Fibroblast of peridontal ligament (primary cell): ENCODE measurements around the gene PIM1.
A peak's percentile ranks its signal among the peaks of the same experiment; 100 is the strongest.
"Not testable (repeated sequence)": the region's sequence is repeated elsewhere in the genome, so short reads cannot be mapped to it uniquely, and the experiment has no call there.

Source experiments
- DNase-seq: peaks from one replicate; pipeline ENCODE4 v3.0.0-alpha.2; 2010; ENCODE audit errors: extremely low read depth

The PIM1 gene

DNA sequence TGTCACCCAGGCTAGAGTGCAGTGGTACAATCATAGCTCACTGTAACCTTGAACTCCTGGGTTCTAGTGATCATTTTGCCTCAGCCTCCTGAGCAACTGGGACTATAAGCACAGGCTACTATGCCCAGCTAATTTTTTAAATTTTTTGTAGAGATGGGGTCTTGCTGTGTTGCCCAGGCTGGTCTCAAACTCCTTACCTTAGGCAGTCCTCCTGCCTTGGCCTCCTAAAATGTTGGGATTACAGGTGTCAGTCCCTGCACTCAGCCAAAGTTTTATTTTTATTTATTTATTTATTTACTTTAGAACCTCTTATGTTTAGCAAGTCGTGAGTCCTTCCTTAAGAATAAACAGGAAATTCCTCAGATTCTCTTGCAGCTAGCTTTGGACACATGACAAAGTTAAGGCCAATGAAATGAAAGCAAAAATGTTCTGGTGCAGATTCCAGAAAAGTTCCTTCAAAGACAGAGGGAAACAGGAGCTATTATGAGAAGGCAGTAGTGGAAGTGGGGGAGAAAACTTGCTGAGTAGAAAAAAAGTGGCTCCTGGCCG is 19.1 kb downstream of the PIM1 start:
- no peak for DNase-seq

DNA sequence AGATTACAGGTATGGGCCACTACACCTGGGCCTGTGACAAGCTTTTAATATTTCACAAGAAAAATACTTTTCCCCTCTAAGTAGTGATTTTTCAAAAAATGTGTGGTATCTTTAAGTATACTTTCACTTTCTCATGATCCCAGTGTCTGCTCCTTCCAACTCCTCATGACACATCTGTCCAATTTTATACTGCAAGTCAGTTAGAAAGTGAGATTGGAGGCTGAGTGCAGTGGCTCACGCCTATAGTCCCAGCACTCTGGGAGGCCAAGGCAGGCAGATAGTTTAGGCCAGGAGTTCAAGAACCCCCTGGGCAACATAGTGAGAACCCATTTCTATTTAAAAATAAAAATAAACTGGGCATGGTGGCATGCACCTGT is 20.2 kb downstream of the PIM1 start:
- DNase-seq = peak; percentile 60

DNA sequence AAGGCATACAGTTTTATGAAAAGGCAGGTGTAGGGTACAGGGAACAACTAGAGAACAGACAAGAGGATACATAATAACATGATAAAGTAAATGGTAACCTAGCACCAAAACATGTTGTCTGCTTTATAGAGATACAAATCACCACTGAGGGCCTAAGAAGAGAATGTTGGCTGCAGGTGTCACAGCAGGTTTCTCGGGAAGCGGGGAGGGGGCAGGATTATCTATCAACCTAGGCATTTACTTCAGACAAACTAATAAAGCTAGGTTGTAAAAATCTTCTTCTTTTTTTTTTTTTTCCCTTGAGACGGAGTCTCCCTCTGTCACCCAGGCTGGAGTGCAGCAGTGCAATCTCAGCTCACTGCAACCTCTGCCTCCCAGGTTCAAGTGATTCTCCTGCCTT is 22.7 kb downstream of the PIM1 start:
- DNase-seq = no peak

DNA sequence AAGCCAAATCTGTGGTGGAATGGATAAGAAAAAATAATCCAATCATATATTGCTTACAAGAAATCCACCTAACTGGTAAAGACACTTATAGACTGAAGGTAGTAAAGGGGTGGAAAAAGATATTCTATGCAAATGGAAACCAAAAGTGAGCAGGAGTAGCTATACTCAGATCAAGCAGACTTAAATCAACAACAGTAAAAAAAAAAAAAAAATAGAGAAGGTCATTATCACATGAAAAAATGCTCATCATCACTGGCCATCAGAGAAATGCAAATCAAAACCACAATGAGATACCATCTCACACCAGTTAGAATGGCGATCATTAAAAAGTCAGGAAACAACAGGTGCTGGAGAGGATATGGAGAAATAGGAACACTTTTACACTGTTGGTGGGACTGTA is 24.9 kb downstream of the PIM1 start:
- DNase-seq = not testable (repeated sequence)

DNA sequence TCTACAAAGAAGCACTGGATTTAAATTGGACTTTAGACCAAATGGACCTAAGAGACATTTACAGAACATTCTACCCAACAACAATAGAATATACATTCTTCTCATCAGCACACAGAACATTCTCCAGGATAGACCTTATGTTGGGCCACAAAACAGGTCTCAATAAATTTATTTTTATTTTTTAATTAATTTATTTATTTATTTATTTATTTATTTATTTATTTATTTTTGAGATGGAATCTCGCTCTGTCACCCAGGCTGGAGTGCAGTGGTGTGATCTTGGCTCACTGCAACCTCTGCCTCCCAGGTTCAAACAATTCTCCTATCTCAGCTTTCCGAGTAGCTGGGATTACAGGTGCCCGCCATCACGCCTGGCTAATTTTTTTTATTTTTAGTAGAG is 26.5 kb downstream of the PIM1 start:
- not testable (repeated sequence) for DNase-seq

DNA sequence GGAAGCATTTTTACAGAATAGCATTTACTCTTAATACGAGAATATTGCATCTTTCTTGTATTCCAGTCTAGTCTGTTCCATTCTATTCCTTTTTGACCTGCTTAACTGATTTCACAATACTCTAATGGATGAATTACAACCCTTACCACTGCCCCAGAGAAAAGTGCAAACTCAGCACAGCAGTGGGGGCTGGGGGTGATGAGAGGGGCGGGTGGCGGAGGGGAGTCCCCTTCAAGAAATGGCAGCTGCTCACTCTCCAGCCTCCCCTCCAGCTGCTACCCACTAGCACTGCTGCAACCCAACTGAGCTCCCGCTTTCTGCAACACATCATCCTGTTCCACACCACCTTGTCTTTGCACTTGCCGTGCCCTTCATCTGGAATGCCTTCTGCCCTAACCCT is 30.1 kb downstream of the PIM1 start:
- DNase-seq = no peak

DNA sequence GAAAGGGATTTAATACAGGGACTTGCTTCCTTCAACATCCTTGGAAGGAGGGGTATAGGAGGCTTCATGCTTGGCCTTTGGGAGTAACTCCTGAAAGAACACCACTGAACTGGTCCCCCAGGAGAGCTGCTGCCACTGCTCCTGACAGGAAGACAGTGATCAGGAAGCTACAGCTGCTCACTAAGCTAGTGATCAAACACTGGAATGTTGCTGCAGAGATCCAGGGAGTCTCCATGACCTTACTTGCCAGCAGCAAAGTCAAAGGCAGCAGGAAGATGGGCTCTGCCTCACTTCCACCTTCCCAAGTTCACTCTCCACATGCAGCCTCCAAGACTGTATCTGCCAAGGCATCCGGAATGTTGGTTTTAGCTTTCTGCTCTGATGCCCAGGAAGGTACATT is 31.8 kb downstream of the PIM1 start:
- no peak for DNase-seq

DNA sequence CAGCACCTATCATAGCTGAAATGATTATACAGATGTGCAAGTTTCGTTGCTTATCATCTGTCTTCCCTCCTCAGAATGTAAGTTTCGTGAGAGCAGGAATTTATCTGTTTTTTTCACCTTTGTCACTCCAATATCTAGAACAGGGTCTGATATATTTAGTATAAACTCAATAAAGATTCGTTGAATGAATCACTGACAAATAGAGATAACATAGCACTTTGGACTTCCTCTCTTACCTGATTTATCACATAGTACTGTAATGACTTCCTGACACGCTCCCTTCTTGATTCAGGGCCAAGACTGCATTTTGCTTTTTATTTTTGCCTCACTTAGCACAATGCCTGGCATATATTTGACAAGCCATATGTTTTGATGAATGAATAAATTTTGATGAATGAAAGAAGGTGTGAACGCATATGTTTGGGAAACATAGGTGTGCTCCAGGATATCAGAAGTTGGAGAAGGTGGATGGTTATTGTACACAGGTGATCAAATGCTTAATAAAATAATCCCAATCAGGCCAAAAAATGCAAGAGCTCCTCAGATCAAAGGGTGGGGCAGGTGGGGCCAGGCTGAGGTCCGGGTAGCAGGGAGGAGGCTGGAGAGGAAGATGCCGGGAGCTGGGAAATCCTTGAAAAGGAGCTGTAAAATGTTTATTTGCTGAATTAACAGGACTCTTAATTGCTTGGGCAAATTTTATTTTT is 33.0 kb downstream of the PIM1 start:
- DNase-seq = no peak

DNA sequence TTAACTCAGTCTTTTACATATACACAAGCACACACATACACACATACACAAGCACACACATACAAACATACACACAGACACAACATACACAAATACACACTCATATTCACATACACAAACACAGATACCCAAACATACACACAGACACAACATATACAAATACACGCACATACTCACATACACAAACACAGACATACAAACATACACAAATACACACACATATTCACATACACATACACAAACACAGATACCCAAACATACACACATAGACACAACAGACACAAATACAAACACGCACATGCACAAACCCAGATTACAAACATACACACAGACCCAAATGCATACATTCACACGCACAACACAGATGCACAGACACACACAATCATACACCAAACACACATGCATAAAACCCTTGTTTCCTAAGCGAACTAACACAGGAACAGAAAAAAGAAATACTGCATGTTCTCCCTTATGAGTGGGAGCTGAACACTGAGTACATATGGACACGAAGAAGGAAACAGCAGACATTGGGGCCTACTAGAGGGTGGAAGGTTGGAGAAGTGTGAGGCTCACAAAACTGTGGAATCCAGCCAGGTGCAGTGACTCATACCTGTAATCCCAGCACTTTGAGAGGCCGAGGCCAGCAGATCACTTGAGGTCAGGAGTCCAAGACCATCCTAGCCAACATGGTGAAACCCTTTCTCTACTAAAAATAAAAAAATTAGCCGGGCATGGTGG is 34.2 kb downstream of the PIM1 start:
- peak; percentile 44 for DNase-seq

DNA sequence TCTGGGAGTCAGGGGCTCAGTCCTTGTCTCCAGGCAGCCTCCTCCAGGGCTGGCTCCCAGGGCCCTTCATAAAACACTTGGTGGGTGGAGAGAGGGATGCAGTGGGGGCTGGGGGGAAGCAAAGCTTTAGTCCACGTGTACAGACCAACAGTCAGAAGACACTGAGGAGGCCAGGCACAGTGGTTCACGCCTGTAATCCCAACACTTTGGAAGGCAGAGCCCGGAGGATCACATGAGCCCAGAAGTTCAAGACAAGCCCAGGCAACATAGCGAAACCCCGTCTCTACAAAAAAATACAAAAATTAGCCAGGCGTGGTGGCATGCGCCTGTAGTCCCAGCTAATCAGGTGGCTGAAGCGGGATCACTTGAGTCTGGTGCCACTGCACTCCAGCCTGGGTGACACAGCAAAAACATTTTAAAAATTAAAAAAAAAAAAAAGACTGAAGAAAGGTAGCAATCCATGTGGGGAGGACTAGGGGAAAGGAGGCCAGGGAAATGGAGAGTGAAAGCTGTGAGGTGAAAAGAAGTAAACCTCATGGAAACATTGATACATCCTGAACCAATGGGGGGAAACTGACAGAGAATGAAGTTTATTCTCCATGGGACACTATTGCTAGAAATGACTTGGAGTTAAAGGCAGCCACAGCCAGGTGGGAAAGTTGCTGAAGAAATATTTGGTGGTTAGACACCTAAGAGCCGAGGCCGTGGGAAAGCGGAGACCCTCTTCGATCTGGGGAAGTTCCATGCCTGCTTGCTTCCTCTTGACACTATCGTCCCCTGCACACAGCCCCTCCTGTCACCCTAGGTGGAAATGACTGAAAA is 35.4 kb downstream of the PIM1 start:
- no peak for DNase-seq

DNA sequence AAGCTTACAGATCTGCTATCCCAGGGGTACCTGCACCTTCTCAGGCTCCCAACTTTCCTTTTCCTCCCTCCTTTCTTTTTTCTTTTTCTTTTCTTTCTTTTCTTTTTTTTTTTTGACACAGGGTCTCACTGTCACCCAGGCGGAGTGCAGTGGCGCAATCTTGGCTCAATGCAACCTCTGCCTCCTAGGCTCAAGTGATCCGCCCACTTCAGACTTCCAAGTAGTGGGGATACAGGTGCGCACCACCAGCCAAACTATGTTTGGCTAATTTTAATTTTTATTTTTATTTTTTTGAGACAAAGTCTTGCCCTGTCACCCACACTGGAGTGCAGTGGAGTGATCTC is 36.0 kb downstream of the PIM1 start:
- DNase-seq = no peak

DNA sequence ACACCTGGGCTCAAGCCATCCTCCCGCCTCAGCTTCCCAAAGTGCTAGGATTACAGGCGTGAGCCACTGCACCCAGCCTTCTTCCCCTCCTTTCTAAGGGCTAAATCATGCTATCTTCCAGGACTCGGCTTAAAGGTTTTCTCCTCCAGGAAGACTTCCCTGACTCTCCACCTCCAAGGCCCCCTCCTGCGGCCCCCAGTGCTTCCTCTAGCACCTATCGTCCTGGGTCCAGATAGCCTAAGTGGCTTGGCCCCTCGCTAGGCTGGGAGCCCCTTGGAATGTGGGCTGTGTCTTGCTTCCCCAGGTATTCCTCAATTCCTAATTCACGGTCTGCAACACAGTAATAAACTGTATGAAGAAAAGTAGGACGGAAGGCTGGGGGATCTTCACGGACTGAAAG is 36.7 kb downstream of the PIM1 start:
- no peak for DNase-seq

DNA sequence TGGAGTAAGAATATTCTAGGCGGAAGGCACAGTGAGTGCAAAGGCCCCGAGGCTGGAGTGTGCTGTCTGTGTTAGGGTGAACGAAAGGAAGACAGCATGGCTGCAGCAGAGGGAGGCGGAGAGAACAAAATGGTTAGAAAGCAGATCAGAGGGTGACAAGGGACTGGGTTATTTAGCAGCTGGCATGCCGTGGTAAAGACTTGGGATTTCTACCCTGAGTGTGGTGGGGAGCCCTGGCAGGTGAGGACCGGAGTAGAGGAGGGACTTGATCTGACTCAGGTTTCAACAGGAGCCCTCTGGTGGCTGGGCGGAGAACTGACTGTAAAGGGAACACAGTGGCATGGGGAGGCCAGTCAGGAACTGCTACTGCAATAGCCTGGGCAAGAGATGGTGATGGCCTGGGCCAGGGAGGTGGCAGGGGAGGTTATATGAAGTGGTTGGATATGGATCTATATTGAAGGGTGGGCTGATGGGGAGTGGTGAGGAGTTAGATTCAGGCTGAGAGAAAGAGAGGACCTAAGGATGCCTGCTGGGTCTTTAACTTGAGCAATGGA is 38.0 kb downstream of the PIM1 start:
- peak; percentile 73 for DNase-seq

DNA sequence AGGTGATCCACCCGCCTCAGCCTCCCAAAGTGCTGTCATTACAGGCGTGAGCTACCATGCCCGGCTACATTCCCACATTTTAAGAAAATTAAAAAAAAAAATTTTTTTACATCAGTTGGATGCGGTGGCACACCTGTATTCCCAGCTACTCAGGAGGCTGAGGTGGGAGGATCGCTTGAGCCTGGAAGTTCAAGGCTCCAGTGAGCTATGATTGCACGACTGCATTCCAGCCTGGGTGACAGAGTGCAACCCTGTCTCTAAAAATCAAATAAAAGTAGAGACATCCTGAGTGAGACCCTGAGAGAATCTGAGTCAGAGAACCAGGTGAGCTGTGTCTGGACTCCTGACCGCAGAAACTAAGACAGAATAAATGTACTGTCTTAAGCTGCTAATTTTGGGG is 38.8 kb downstream of the PIM1 start:
- DNase-seq = no peak

DNA sequence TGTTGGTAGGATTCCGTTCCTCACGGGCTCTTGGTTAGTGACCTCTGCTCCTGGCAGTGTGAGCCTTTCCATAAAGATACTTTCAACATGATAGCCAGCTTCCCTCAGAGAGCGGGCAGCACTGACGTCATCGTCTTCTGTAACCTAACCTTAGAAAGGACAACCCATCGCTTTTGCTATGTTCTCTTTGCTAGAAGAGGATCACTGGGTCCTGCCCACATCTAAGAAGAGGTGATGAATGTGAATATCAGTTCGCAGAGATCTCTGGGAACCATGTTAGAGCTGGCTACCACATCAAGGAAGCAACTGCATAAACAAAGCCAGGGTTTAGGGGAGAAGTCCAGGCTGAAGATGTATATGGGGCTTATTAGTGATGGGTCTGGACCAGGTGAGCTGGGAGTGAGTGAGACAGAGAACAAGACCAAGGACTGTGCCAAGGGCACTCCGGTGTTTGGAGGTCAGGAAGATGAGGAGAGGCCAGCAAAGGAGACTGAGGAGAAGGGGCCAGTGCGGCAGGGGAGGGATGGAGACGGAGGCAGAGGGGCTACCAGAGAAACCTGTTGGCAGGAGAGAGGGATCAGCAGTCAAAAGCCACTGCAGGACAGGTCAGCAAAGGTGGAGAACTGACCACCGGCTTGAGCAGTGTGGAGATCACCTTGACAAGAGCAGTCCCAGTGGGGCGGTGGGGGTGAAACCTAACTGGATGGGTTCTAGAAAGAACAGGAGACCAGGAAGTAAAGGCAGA is 39.7 kb downstream of the PIM1 start:
- DNase-seq = no peak

DNA sequence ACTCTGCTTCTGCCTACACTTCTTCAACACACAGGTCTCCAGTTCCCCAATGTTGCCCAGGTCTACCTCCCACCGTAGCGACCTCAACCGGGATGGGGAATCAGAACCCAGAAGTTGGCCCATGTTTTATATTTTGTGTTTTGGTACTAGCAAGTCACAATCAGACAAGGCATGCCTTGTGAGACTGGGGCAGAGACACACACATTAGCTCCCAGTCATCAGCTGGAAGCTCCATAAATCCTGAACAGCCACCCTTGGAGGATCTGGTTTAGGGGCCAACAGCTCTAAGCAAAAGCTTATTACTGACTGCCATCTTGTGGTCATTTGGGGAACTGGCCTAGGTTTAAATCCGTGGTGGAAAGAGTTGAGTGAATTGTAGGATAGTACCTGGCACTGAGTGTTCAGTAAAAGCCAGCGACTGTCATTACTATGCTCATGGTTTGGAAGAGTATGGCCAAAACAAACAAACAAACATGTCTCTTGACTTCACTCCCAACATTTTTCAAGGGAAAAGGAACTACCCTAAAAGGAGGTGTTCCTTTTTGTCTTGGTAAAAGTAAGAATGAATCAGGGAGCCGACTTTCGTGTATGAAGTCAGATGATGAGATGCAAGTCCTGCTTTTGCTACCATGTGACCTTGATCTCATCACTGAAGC is 40.5 kb downstream of the PIM1 start:
- DNase-seq = peak; percentile 93

DNA sequence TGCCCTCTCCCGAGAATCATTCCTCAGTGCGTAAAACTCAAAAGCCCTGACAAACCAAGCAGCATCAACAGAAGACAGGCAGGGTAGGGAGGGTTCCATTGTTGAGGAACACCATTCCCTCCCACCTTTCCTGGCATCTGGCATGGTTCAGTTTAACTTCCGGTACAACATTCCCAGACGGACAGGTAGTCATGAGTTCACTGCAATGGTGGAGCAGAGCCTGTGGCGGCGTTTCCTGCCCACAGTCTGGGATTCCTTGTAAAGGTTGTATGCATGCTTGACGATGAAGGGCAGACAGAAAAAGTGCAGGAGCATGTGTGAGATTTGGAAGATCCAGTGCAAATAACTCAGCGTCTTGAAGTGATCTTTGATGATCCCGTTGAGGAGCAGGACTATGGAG is 42.3 kb downstream of the PIM1 start:
- DNase-seq = no peak

DNA sequence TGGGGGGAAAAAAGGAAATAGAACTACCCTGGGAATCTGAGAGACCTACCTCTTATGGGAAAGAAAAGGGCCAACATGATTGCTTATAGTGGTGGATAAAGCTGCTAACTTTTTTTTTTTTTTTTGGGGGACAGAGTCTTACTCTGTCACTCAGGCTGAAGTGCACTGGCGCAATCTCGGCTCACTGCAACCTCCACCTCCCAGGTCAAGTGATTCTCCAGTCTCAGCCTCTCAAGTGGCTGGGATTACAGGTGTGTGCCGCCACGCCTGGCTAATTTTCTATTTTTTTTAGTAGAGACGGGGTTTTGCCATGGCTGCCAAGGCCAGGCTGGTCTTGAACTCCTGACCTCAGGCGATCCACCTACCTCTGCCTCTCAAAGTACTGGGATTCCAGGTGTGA is 48.1 kb downstream of the PIM1 start:
- DNase-seq = no peak

DNA sequence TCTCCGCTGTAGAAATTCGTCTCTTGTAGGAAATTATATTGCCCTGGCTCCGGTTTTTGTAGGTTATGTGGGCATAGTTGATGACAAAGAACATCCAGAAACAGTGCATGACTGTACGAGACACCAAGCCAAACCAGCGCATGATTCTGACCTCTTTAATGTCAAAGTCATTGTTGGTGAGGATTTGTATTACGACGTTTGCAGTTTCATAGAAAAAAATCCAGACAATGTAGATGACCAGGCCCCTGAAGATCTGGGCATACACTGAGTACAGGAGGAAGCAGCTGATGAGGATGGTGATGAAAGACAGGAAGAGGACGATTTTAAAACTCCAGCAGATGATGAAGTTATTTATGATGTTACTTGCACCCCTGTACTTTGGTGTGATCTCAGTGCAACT is 48.6 kb downstream of the PIM1 start:
- no peak for DNase-seq

DNA sequence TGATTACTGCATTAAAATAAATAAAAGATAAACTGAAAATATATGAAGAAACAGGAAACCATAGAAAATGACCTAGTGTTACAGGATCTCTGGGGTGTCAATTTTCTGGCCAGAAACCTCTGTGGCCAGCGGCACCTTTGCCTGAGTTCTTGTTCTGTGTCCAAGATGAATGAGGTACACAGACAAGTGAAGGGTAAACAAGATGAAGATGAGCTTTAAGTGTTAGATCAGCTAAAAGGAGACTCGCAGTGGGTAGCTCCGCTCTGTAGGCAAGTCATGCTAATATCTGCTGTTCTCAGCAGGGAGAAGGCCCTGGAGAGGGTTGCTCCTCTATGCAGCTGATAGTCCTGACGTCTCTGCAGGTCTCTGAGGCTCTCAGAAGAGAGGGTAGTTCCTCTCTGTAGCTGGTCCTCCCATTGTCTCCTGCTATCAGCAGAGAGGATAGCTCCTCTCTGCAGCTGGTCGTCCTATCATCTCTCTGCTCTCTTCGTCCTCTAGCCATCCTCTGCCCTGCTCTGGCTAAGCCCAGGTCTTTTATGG is 51.7 kb downstream of the PIM1 start:
- no peak for DNase-seq
